GM19099 (cell line): ENCODE results near the gene LGALS7B.

Experiments used
- POLR2A ChIP-seq: IDR thresholded peaks from 3 replicates; pipeline ENCODE4 v1.6.1; 2011; ENCODE audit warnings: low read depth; ENCODE audit not compliant: insufficient read length; ENCODE audit errors: extremely low read depth

LGALS7B gene

GRCh38 chr19:38795549-38795948 lies 6.5 kb downstream of the LGALS7B start:
- TF ChIP-seq POLR2A: no peak

GRCh38 chr19:38796154-38796553 lies 7.2 kb downstream of the LGALS7B start:
- no peak for TF ChIP-seq POLR2A

- TF ChIP-seq POLR2A: no peak
These were observed 10.1 kb downstream of the LGALS7B start for GRCh38 chr19:38799104-38799503.

- no peak for TF ChIP-seq POLR2A
These were observed 11.8 kb downstream of the LGALS7B start for GRCh38 chr19:38800577-38801347.

- no peak for TF ChIP-seq POLR2A
These were observed 12.5 kb downstream of the LGALS7B start for GRCh38 chr19:38801359-38802095.

- TF ChIP-seq POLR2A: no peak
These were observed 14.5 kb downstream of the LGALS7B start for GRCh38 chr19:38803543-38803942.

- no peak for TF ChIP-seq POLR2A
These were observed 16.2 kb downstream of the LGALS7B start for GRCh38 chr19:38805180-38805579.

GRCh38 chr19:38806371-38806770 lies 17.4 kb downstream of the LGALS7B start:
- no peak for TF ChIP-seq POLR2A

GRCh38 chr19:38808741-38809140 lies 19.7 kb downstream of the LGALS7B start:
- no peak for TF ChIP-seq POLR2A

GRCh38 chr19:38809592-38810252 lies 20.7 kb downstream of the LGALS7B start:
- no peak for TF ChIP-seq POLR2A

GRCh38 chr19:38812009-38812840 lies 23.2 kb downstream of the LGALS7B start:
- no peak for TF ChIP-seq POLR2A

- TF ChIP-seq POLR2A: no peak
These were observed 23.9 kb downstream of the LGALS7B start, which contains the start of gene LGALS4 for GRCh38 chr19:38812841-38813320. Gene LGALS4 (minus strand): TSS chr19:38812945. CDS start chr19:38812886, 59 bp downstream.

GRCh38 chr19:38813323-38813722 lies 24.3 kb downstream of the LGALS7B start:
- no peak for TF ChIP-seq POLR2A
